Measurements from ENCODE around the gene LGALS7.

DNA sequence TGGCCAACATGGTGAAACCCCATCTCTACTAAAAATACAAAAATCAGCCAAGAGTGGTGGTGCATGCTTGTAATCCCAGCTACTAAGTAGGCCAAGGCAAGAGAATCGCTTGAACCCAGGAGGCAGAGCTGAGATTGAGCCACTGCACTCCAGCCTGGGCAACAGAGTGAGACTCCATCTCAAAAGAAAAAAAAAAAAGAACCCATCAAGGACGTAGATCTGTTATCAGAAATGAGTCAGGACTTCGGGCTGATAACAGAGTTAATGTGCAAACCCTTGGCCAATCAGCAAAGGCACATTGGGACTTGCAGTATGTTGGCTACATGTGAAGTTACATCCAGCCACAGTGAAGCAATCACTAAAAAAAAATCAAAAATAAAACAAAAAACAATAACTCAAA, 10.9 kb upstream of the LGALS7 start:
- TF ChIP-seq, protein P1, sequence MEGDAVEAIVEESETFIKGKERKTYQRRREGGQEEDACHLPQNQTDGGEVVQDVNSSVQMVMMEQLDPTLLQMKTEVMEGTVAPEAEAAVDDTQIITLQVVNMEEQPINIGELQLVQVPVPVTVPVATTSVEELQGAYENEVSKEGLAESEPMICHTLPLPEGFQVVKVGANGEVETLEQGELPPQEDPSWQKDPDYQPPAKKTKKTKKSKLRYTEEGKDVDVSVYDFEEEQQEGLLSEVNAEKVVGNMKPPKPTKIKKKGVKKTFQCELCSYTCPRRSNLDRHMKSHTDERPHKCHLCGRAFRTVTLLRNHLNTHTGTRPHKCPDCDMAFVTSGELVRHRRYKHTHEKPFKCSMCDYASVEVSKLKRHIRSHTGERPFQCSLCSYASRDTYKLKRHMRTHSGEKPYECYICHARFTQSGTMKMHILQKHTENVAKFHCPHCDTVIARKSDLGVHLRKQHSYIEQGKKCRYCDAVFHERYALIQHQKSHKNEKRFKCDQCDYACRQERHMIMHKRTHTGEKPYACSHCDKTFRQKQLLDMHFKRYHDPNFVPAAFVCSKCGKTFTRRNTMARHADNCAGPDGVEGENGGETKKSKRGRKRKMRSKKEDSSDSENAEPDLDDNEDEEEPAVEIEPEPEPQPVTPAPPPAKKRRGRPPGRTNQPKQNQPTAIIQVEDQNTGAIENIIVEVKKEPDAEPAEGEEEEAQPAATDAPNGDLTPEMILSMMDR (IDR thresholded peaks at IDR 0.05; ENCODE audit: low read depth, low read length) = no peak
- TF ChIP-seq EZH2phosphoT487 (IDR thresholded peaks at IDR 0.05; ENCODE audit: low read depth) = no peak

Measured in OCI-LY3 (cell line).